GM21447 (cell line): ENCODE data around the gene MAPK10.
"Not testable (repeated sequence)": the region's sequence is repeated elsewhere in the genome, so short reads cannot be mapped to it uniquely, and the experiment has no call there.

ENCODE experiments used
- ATAC-seq: cut with Tn5 transposase; IDR thresholded peaks from one replicate; pipeline ENCODE4 v1.9.1; 2021; ENCODE audit not compliant: unreplicated experiment

The MAPK10 gene

DNA sequence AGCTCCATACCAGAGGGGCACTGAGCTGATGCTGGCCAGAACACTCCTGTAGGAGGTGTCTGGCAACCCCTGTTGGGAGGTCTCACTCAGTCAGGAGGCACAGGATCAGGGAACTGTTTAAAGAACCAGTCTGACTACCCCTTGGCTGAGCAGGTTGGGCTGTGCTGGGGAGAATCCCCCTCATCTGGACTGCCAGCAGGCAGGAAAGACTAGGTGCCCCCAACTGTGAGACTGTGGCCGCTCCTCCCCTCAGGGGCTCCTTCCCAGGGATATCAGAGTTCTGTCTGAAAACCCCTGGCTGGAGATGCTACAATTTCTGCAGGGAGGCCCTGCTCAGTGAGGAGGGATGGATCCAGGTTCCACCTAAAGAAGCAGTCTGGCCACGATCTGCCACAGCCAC lies 245.3 kb downstream of the MAPK10 start:
- ATAC-seq, result no peak

DNA sequence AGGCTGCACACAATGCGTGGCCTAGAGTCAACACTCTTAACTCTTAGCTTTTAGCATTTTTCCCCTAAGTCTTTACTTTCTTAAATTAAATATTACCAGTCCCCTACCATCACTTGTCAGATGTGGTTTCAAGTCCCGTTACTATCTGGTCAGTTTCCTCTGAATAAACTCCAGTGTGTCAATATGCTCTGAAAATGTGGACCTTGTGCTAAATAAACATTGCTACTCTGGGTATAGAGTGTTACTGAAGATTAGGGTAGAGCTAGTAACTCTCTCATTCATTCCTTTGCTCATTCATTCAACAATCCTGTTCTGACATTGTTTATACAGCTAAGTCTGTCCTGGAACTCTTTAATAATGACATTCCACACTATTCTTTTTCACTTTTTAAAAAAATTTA lies 251.0 kb downstream of the MAPK10 start:
- ATAC-seq, result no peak

DNA sequence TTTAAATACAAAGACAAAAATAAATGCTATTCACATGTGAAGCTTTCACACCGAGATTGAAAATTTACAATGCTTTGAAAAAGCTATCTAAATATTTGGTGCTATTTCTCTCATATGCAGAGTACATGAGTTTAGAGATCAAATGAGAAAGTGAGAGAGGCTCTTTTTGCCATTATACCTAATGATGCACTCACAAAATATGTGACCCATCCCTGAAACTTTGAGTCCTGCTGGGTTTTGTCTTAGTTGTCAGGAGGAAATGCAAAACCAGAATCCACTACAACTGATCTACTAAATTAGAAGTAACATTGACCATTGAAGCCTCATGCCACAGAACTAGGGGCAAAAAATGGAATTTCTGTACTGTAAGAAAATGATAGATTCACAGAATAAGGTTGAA lies 251.7 kb downstream of the MAPK10 start:
- ATAC-seq, result no peak

DNA sequence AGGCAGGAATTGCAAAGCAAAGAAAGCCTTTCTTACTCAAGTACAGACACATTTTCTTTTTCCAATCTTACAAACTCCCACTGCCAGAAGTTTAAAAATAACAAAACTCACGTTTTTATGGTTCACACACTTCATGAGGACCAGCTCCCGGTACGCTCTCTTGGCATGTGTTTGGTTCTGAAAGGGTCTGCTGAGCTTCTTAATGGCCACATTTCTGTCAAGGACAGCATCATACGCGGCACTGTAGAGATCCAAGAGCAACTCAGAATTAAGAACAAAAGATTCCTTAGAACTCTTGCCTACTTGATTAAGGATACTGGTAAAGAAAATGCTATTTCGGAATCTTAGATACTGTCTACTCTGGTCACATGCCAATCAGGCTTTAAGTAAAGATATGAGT lies 252.7 kb downstream of the MAPK10 start:
- ATAC-seq, result no peak

DNA sequence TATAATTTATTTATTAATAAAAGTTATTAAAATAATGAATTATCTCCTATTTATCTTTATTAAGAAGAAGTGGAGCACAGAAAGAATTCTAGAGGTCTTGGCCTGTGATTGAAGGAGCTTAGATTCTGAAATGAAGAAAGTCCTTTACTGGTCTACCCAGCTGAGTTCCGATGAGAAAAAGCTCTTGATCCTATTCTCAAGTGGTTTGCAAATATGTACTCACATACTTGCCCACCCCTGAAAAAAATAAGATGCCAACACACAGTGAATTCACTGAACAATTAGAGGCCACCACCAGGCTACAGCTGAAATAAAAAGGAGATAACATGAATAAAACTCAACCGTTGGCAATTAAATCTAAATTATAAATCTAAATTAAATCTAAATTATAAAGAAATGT lies 253.4 kb downstream of the MAPK10 start:
- ATAC-seq, result no peak

DNA sequence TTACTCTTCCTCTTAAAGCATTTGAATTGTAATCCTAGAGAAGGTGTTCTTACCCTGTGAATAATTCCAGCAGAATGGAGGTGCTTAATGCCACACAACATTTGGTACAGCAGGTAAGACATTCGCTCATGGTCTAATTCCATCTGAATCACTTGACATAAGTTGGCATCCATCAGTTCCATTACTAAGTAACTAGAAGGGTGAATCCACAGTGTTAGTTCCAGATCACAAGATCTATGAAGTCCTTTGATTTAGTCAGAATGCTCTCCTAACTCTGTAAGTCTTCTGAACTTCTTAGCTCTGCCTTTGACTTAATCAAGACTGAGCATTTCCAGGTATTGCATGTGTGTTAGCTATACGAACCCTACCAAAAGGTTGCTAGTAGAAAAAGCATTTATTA lies 258.0 kb downstream of the MAPK10 start:
- no peak for ATAC-seq

DNA sequence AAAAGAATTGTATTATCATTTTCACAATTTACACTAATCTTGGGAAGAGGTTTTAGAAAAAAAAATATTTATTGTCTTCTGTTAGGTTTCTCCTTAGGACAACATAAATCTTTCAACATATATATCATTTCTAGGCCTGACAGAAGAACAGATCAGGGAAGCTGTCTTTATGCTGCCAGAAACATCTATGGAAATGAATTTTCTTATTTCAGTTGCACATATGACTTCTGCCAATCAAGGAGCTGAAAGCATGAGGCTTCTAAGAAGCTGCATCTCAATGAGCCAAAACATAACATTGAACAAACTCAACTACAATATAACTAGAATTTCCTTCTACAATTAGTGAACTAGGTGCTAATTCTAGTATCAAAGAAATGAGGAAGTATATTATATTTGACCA lies 258.4 kb downstream of the MAPK10 start:
- ATAC-seq, result no peak

DNA sequence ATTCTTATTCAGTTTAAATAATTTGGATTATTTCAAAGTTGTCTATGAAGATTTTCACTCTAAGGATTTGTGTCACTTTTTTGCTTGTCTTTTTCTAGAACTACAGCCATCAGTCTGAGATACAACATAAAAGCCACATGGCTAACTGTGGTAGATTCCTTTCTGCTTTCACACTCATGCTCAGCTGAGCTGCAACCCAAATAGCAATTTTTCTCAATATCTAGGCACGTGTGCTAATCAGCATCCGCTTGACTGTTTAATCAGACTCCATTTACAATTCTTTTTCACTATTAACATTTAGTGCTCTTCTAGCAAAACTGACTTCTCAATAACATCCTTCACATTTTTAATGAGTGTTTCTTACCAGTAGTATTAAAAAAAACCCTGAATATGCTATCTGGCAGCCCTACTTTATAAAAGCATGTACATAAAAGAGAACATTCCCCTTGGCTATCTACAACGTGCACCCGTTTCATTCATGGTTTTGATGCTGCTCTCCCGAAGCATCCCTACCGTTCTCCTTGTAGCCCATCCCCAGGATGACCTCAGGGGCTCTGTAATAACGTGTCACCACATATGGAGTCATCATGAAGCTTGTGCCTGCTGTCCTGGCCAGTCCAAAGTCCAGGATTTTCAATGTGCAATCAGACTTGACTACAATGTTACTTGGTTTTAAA lies 259.2 kb downstream of the MAPK10 start:
- no peak for ATAC-seq

DNA sequence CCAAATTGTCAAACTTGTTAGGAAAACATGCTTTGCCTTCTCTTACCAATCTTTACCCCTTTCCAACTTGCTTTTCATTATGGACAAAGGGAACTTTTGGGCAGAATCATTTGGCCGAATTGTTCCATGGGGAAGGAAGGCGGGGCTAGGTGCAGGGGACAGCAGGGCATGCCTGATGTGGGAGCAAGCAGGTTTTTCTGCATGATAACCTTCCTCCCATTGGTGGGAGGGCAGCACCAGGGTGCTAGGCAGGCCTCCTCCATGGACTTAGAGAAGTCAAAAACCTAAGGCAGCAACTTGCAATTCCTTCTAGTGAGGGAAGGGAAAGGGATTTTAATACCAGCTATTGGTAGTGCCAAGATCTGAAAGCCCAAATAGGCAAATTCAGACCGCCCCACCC lies 260.5 kb downstream of the MAPK10 start:
- ATAC-seq, result no peak

DNA sequence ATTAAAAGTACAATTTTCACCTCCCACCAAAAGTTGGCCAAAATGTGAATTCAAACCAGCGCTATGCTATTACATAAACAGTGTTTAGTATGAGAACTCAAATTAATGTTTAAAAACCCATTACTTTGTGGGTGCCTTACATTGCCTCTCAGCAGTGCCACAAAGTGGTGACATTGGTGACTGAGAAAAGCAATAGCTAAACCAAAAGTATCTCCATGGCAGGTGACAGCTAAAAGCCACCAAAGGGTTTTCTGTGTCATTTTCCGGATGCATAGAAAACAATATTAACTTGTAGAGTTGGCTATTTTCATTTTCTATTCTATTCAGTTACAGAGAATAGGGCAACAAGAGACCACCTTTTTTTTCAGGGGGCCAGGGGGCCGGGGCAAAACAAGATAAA lies 261.2 kb downstream of the MAPK10 start:
- no peak for ATAC-seq

DNA sequence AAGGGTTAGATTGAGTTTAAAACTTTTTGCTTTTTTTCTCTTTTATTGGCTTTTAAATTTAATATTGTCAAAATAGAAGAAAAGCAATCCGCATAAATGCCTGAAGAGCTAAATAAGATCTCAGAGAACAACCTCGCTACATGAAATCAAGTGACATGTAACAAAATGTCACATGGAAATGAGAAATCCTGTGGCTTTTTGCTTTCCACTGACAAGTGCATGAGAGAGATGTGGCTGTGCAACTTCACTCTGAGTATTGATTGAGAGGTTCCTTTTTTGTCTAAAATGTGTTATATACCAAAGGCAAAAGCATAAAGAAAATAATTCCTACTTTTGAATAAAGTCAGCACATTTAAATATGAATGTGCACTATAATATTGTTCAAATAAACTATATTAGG lies 263.5 kb downstream of the MAPK10 start:
- no peak for ATAC-seq

DNA sequence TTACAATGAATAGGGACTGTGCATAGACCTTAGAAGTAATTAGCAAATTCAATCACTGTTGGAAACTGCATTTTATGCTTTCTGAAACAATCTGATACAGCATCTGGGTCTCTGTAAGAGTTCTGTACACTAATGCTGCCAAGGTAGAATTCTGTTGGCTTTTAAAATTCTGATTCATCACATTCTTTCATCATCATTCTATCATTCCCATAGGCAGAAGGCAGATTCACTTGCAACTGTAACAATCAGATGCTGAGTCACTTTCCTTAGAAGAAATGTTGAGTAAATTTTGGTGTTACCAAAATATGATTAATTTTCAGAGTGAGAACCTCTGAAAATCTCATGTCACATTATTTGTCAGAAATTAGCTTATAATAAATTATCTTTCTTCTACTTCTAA lies 267.2 kb downstream of the MAPK10 start:
- no peak for ATAC-seq

DNA sequence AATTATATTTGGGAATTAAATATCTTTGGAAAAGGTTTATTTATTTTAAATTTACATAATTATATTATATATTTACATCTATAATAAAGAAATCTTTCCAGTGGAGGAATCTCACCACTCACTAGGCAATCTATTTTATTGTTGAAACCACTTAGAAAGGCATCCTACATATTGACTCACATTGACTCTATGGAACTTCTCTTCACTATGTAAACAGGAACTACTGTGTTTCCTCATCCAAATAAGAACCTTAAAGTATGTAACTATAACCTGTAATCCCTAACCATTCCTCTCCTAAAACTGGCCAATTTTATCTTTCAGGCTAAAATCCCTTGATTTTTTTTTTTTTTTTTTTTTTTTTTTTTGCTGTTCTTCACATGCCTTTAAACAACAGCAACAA lies 268.7 kb downstream of the MAPK10 start:
- no peak for ATAC-seq

DNA sequence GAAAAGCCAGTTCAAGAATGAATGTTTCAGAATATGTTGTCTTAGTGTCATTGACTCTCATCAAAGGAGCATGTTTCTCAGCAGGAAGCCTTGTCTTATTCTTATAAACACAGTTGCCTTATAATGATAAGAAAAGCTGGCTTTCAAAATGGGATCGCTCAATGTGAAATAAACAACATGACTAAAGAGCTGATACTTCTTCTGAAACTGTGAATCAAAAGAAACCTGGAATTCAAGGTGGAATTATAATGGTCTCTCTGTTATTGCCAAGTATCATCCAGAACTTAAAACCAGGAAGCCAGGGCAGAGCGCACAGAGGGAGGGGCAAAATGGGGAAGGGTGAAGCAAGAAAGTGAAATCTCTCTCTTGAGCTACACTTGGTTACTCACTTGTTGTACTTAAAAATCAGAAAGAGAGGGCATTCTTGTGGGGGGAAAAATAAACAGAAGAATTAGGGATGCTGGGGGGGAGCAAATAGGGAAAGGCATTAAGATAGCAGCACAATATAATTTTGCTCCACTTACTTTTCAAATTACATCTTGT lies 270.0 kb downstream of the MAPK10 start:
- ATAC-seq, result no peak

DNA sequence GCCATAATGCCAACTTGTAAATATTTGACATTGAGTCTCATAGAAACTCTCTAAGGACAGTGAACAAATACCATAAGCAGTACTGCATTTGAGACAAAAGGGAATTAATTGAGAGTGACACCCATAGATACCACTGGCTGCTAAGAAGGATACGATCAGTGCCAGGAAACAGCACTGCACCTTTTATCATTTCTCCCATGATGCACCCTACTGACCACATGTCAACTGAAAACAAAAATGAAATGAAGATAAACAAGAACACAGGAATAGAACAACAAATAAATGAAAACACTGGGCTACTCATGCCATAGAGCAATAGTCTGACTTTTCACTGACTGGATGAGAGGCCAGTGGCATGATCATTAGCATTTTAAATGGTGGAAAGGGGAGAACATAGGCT lies 270.8 kb downstream of the MAPK10 start:
- ATAC-seq, result no peak

DNA sequence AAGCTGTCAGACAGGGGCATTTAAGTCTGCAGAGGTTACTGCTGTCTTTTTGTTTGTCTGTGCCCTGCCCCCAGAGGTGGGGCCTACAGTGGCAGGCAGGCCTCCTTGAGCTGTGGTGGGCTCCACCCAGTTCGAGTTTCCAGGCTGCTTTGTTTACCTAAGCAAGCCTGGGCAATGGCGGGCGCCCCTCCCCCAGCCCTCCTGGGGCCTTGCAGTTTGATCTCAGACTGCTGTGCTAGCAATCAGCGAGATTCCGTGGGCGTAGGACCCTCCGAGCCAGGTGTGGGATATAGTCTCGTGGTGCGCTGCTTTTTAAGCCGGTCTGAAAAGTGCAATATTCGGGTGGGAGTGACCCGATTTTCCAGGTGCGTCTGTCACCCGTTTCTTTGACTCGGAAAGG lies 284.1 kb downstream of the MAPK10 start:
- ATAC-seq, result not testable (repeated sequence)

DNA sequence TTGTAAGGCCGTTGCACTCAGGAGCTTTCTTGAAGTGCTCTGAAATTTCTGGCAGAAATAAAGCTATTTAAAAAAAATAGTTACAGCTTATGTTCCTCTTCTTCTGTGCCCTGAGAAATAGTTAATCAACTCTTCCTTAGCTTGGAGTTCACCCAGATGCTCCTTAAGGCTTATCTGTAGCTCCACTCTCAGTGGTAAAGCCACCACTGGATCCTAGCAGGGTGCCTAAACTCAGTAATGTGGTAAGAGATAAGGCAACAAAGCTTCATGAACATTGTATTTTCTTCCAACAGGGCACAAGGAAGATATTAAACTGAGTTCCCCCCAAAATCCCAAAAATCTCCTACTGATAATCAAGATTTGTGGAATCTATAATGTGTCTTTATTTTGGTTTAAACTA lies 299.5 kb downstream of the MAPK10 start:
- no peak for ATAC-seq

DNA sequence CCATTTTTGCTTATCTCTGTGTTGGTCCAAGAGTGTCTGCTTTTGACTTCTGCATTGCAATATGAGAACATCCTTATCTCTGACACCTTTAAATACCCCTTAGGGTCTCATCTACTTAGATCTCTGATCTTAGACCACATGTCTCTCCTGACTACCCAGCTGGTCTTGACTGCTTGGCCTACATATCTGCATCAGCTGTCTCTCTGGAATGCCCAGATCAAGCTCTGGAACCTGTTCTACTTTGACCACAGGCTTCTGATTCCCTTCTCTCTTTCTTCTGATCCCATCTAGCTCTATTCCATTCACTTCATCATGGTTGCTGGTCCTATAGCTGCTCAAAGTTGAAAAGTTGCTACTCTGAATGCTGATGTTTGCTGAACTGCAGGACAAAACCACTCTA lies 301.2 kb downstream of the MAPK10 start:
- no peak for ATAC-seq

DNA sequence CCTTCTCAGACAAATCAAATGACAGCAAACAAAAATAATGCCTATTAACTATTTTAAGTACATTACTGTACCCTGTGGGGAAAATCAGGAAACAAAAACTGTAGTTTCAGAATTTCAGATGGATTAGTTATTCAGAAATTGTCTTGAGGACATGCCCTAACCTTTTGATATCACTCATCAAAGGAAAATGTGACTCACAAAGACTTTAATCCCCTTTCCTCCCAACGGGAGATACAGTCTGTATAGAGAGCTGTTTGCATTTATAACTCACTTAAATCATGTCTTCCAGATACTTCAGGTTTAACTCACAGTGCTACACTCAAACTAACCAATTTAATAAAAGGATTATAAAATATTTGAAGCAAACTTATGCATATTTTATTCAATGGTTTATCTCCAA lies 304.0 kb downstream of the MAPK10 start:
- ATAC-seq, result no peak

DNA sequence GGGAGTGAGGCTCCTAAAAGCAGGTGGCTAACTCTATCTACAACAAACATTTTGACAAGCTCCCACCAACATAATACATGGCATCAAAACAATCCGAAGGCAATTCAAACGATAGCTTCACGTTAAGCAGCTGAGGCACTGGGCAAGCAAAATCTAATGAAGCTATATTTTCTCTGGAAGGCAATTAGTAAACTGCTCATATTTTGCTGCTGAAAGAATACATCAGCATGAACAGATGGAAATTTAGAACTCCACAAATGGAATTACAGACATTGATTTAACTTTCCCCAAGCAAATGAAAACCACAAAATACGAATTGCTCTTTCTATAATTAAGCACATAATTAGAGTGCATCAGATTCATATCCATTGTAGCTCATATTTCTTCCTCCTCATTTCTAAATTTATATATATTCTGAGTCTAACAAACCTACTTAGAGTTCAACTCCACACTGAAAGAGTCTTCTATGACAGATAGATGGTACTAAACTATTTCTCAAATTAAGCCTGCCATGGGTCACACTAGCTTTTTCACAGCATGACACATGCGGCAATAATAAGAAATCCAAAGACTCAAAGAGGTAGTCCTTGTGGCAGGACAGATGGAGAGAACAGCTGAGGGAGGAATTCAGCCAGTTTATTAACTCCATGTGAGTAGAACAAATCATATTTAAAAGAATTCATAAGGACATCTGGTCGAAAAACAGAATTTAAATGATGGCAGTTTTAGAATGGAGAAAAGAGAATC lies 305.4 kb downstream of the MAPK10 start:
- no peak for ATAC-seq

DNA sequence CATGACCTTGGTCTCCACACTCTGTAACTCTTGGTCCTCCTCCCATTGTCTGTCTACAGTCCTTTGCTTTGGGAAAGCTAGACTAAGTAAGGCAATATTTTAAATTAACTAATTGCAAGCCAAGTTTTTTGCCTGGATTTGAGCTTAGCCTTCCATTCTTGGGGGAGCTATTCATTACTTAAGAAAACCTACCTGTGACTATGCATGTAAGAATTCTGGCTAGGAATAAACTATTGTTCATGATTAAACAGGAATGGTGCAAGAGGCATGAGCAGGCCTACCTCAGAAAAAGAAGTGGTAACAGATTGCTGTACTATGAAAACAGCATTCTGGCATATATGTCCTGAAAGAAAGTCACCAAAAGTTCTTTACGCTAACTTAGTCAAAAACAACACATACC lies 309.4 kb downstream of the MAPK10 start:
- ATAC-seq, result no peak

DNA sequence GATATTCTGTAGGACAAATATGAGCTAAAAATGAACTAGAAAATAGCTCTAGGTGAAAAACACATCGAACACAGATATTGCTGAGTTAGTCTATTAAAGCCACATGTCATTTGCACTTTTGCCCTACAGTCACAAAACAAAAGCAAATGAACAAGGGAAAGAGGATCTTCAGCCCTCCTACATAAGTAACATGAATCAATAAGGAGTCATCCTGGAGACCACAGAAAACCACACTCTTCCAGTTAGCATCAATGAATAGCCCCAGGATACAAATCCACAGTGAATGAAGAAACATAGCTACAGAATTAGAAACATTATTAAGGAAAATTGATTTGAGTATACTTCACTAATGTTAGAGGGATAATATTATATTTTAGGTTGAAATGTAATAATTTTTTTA lies 311.4 kb downstream of the MAPK10 start:
- ATAC-seq, result no peak

DNA sequence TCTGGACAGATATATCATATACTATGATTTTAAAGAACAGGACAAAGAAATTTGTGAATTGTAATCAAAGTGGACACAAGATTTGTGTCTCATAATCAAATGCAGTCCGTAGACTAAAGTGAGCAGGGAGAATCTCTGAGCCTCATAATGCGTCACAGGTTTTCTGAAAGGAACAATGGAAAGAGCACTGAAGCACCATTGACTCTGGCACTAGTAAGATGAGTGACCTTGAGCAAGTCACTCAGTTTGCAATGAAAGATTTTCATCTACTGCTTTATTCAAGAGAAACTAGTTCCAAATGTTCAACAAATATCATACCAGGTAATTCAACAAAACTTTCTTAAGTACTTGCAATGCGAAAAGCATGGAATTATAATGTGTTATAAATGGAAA lies 315.3 kb downstream of the MAPK10 start:
- no peak for ATAC-seq
